SK-N-MC (cell line): ENCODE results near the gene PPP6R3.
"Not testable (repeated sequence)": the region's sequence is repeated elsewhere in the genome, so short reads cannot be mapped to it uniquely, and the experiment has no call there.

Source experiments
- DNase-seq: peaks from one replicate; pipeline ENCODE4 v3.0.0-alpha.2; 2011; ENCODE audit warnings: low read depth, low spot score
- H3K27ac ChIP-seq: fragments of 200-600 bp; sonication (generic); 2 replicates; pipeline ENCODE4 v1.5.1; 2016; ENCODE audit warnings: mixed run types
- H3K36me3 ChIP-seq: fragments of 200-600 bp; sonication (generic); 2 replicates; pipeline ENCODE4 v1.6.1; 2017; ENCODE audit warnings: antibody characterized with exemption, low read length, mixed read lengths; ENCODE audit not compliant: insufficient read depth
- H3K4me3 ChIP-seq: fragments of 200-600 bp; sonication (generic); 2 replicates; pipeline ENCODE4 v1.5.1; 2016
- H3K9ac ChIP-seq: fragments of 200-600 bp; sonication (generic); 2 replicates; pipeline ENCODE4 v1.8.0; 2017; ENCODE audit warnings: mixed run types, mixed read lengths; ENCODE audit not compliant: insufficient read length
- H3K9me3 ChIP-seq: fragments of 200-600 bp; sonication (generic); 2 replicates; pipeline ENCODE4 v1.6.1; 2017; ENCODE audit warnings: low read depth, mild to moderate bottlenecking, antibody characterized with exemption, low read length, moderate library complexity, mixed read lengths
- EZH2 ChIP-seq: fragments of 200-600 bp; sonication (generic); IDR thresholded peaks from one replicate; pipeline ENCODE4 v1.6.1; 2017; ENCODE audit warnings: antibody characterized with exemption
- FOXP2 ChIP-seq: optimal IDR thresholded peaks from 2 replicates; pipeline ENCODE3; 2011; ENCODE audit warnings: mild to moderate bottlenecking, moderate library complexity; ENCODE audit not compliant: insufficient read depth; ENCODE audit errors: extremely low read length, control extremely low read depth
- POLR2AphosphoS5 ChIP-seq: IDR thresholded peaks from 2 replicates; pipeline ENCODE4 v1.6.1; 2012; ENCODE audit warnings: mild to moderate bottlenecking, low read depth, low read length, borderline replicate concordance

Gene PPP6R3

GRCh38 chr11:68621826-68622225 is 161.3 kb downstream of the PPP6R3 start:
- H3K36me3 ChIP-seq: peaks cover under 1% of the 10 kb centered on the region
- H3K27ac ChIP-seq: no peak overlapping the region
- H3K9ac ChIP-seq: no peak overlapping the region
- no peak for DNase-seq
- H3K9me3 ChIP-seq: no peaks in the 10 kb centered on the region
- H3K4me3 ChIP-seq: no peak overlapping the region
- TF ChIP-seq EZH2 (no peak), POLR2AphosphoS5 (no peak), FOXP2 (no peak)

- not testable (repeated sequence) for H3K9me3 ChIP-seq, H3K36me3 ChIP-seq, H3K9ac ChIP-seq, H3K4me3 ChIP-seq, DNase-seq, H3K27ac ChIP-seq
These were observed 163.2 kb downstream of the PPP6R3 start for GRCh38 chr11:68623706-68624105.

- DNase-seq: not testable (repeated sequence)
These were observed 164.5 kb downstream of the PPP6R3 start for GRCh38 chr11:68625069-68625468.

GRCh38 chr11:68626236-68626635 is 165.7 kb downstream of the PPP6R3 start:
- not testable (repeated sequence) for H3K9ac ChIP-seq, H3K36me3 ChIP-seq, H3K4me3 ChIP-seq, DNase-seq, H3K9me3 ChIP-seq, H3K27ac ChIP-seq

More at GRCh38 chr11:68625069-68625468, 164.5 kb downstream of the PPP6R3 start:
- H3K9ac ChIP-seq, H3K9me3 ChIP-seq, H3K27ac ChIP-seq, H3K36me3 ChIP-seq, H3K4me3 ChIP-seq: not testable (repeated sequence)

GRCh38 chr11:68628837-68629236 is 168.3 kb downstream of the PPP6R3 start:
- H3K9ac ChIP-seq, H3K36me3 ChIP-seq, H3K9me3 ChIP-seq, DNase-seq, H3K4me3 ChIP-seq, H3K27ac ChIP-seq: not testable (repeated sequence)

GRCh38 chr11:68632375-68632774 is 171.8 kb downstream of the PPP6R3 start:
- DNase-seq, H3K36me3 ChIP-seq, H3K9ac ChIP-seq, H3K4me3 ChIP-seq, H3K27ac ChIP-seq, H3K9me3 ChIP-seq: not testable (repeated sequence)

- no peak for TF ChIP-seq FOXP2
- no peak for TF ChIP-seq EZH2
- TF ChIP-seq POLR2AphosphoS5: no peak
- no peak overlapping the region for H3K27ac ChIP-seq
- H3K36me3 ChIP-seq: no peaks in the 10 kb centered on the region
- peak; percentile 40 for DNase-seq
- no peaks in the 10 kb centered on the region for H3K9me3 ChIP-seq
- no peak overlapping the region for H3K4me3 ChIP-seq
- H3K9ac ChIP-seq: no peak overlapping the region
These were observed 172.2 kb downstream of the PPP6R3 start for GRCh38 chr11:68632802-68633201.

- H3K36me3 ChIP-seq, H3K27ac ChIP-seq, H3K9ac ChIP-seq, DNase-seq, H3K9me3 ChIP-seq, H3K4me3 ChIP-seq: not testable (repeated sequence)
These were observed 174.1 kb downstream of the PPP6R3 start for GRCh38 chr11:68634606-68635005.

- H3K4me3 ChIP-seq, H3K27ac ChIP-seq, H3K9me3 ChIP-seq, DNase-seq, H3K36me3 ChIP-seq, H3K9ac ChIP-seq: not testable (repeated sequence)
These were observed 174.6 kb downstream of the PPP6R3 start for GRCh38 chr11:68635172-68635571.

- not testable (repeated sequence) for H3K9me3 ChIP-seq, H3K4me3 ChIP-seq, H3K9ac ChIP-seq, H3K36me3 ChIP-seq, H3K27ac ChIP-seq, DNase-seq
These were observed 175.3 kb downstream of the PPP6R3 start for GRCh38 chr11:68635883-68636282.

- H3K4me3 ChIP-seq, H3K27ac ChIP-seq, H3K36me3 ChIP-seq, DNase-seq, H3K9ac ChIP-seq, H3K9me3 ChIP-seq: not testable (repeated sequence)
These were observed 178.8 kb downstream of the PPP6R3 start for GRCh38 chr11:68639322-68639721.
